ENCODE data around the gene AXDND1. TPM values are rescaled to one million over a fixed set of nuclear protein-coding genes. Genes with fewer than 3 reads are reported as not detected.

The AXDND1 gene
- total and polyA plus RNA-seq, 2 experiments from 2014 or later = not detected

DNA sequence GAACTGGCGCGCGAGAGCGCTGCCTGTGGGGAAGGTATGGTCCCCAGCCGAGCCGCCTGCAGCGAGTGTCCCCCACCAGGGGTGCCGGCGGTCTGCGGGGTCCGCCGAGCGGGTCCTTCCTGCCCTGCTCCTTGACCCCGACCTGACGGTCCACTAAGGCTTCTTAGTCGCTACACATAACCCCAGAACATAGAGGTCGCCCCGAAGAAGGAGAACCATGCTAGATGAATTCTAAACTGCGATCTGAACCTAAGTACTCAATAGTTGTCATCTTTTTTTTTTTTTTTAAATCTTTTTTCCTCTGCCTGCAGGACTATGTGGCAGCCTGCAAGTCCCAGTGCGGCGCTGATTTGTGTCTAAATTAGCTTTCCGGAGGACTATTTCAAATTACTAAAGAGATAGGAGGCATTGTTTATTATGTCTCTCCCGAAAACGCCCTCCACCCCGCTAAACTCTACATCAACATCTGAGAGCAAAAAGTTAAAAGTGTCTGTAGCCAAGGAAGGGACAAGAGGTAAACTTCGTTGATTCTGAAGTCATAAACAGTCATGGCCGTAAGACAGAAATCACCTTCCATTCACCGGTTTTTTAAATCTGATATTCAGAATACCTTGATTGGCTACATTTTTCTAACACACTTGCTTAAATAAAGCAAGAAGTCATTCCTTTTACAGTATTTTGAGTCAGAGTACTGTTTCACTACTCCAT lies 476 bp downstream of the AXDND1 start:
- Histone ChIP-seq H3K4me1 (ENCODE audit: insufficient read depth) (no peaks in the 10 kb centered on the region; the same call in 1 of the 2 replicates), H3K36me3 (ENCODE audit: insufficient read depth) (no peaks in the 10 kb centered on the region), H3K4me2 (peak overlapping the region; percentile 90), H3F3A (replicated peaks; ENCODE audit: low read depth) (no peaks in the 10 kb centered on the region), H3K27me3 (ENCODE audit: insufficient read depth) (no peaks in the 10 kb centered on the region), H3K79me2 (replicated peaks; ENCODE audit: insufficient read depth) (no peaks in the 10 kb centered on the region), H4K20me1 (replicated peaks; ENCODE audit: insufficient read depth) (no peaks in the 10 kb centered on the region), H3K9me2 (ENCODE audit: insufficient read depth) (no peaks in the 10 kb centered on the region), H3K4me3 (peak overlapping the region; percentile 91), H3K27ac (ENCODE audit: low read depth) (peak overlapping the region; percentile 92; the same call in 1 of the 2 replicates), H2AFZ (peak overlapping the region; percentile 99)
- ATAC-seq = peak; percentile 79
- no peaks in the 10 kb centered on the region for H3K36me3 Mint-ChIP-seq (ENCODE audit: low read depth)
- H3K4me3 Mint-ChIP-seq = peak overlapping the region; percentile 87
- peaks cover 5% of the 10 kb centered on the region; the same call in 1 of the 3 replicates for H3K4me1 Mint-ChIP-seq
- no peaks in the 10 kb centered on the region for H3K9me3 Mint-ChIP-seq
- H3K27ac Mint-ChIP-seq = peak overlapping the region; percentile 52; the same call in 1 of the 2 replicates
- no peak for TF ChIP-seq EZH2phosphoT487 (IDR thresholded peaks at IDR 0.05; ENCODE audit: unreplicated experiment)
- no peak for TF ChIP-seq STAT1 (IDR thresholded peaks at IDR 0.05; ENCODE audit: unreplicated experiment)
- peak; percentile 41 for DNase-seq (ENCODE audit: low spot score)
- H3K27me3 Mint-ChIP-seq (ENCODE audit: insufficient read depth, low read depth, poor library complexity) = peaks cover 3% of the 10 kb centered on the region

DNA sequence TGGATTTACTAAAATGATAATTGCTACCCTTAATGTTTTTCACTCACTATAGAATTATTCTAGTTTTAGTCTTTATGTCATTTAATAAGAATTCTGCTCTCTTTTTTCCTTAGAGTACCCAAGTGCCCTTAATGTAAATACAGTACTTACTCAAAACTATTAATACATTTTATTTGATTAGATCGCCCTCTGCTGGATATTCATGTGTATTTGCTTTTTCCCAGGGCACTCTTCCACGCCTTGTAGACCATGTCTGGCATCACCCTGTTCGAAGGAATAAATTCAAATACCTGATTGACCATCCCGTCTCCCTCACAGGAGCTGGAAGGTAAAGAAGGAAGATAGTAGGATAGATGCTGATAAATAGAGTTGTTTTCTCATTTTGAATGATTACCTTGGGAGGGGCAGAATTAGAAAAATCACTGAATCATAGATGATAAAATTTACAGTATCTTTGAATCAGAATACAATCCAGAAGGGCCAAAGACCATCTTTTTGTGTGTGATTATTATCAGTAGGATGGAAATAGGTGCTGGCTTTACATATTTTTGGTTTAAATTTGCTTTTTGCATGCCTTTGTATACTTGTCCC lies 4.1 kb downstream of the AXDND1 start:
- ATAC-seq (peak; percentile 28), DNase-seq (ENCODE audit: low spot score) (peak; percentile 85)
- H3K9me2 ChIP-seq (ENCODE audit: insufficient read depth) = no peaks in the 10 kb centered on the region
- no peaks in the 10 kb centered on the region; the same call in 1 of the 2 replicates for H3K4me1 ChIP-seq (ENCODE audit: insufficient read depth)
- peaks cover 3% of the 10 kb centered on the region for H3K27me3 Mint-ChIP-seq (ENCODE audit: insufficient read depth, low read depth, poor library complexity)
- no peak overlapping the region for H3K4me2 ChIP-seq
- no peaks in the 10 kb centered on the region for H3K36me3 ChIP-seq (ENCODE audit: insufficient read depth)
- TF ChIP-seq EZH2phosphoT487 (IDR thresholded peaks at IDR 0.05; ENCODE audit: unreplicated experiment) (no peak), ZNF331 (CRISPR knock-in tag; IDR thresholded peaks at IDR 0.05; ENCODE audit: low read depth) (no peak)
- TF ChIP-seq, protein P1, sequence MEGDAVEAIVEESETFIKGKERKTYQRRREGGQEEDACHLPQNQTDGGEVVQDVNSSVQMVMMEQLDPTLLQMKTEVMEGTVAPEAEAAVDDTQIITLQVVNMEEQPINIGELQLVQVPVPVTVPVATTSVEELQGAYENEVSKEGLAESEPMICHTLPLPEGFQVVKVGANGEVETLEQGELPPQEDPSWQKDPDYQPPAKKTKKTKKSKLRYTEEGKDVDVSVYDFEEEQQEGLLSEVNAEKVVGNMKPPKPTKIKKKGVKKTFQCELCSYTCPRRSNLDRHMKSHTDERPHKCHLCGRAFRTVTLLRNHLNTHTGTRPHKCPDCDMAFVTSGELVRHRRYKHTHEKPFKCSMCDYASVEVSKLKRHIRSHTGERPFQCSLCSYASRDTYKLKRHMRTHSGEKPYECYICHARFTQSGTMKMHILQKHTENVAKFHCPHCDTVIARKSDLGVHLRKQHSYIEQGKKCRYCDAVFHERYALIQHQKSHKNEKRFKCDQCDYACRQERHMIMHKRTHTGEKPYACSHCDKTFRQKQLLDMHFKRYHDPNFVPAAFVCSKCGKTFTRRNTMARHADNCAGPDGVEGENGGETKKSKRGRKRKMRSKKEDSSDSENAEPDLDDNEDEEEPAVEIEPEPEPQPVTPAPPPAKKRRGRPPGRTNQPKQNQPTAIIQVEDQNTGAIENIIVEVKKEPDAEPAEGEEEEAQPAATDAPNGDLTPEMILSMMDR (conservative IDR thresholded peaks at IDR 0.05; ENCODE audit: low read depth in 2 of 2) = peak; percentile 72 to 77
- TF ChIP-seq, protein P2, sequence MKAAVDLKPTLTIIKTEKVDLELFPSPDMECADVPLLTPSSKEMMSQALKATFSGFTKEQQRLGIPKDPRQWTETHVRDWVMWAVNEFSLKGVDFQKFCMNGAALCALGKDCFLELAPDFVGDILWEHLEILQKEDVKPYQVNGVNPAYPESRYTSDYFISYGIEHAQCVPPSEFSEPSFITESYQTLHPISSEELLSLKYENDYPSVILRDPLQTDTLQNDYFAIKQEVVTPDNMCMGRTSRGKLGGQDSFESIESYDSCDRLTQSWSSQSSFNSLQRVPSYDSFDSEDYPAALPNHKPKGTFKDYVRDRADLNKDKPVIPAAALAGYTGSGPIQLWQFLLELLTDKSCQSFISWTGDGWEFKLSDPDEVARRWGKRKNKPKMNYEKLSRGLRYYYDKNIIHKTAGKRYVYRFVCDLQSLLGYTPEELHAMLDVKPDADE (IDR thresholded peaks at IDR 0.05) = no peak
- H3F3A ChIP-seq (replicated peaks; ENCODE audit: low read depth) = no peaks in the 10 kb centered on the region
- H3K4me3 ChIP-seq = no peak overlapping the region
- no peaks in the 10 kb centered on the region for H3K27me3 ChIP-seq (ENCODE audit: insufficient read depth)
- no peaks in the 10 kb centered on the region for H3K36me3 Mint-ChIP-seq (ENCODE audit: low read depth)
- no peak overlapping the region for H3K27ac Mint-ChIP-seq
- no peak overlapping the region for H3K27ac ChIP-seq (ENCODE audit: low read depth)
- H3K4me3 Mint-ChIP-seq = no peak overlapping the region
- no peaks in the 10 kb centered on the region for H3K79me2 ChIP-seq (replicated peaks; ENCODE audit: insufficient read depth)
- H3K9me3 Mint-ChIP-seq = no peaks in the 10 kb centered on the region
- peaks cover 5% of the 10 kb centered on the region; the same call in 1 of the 3 replicates for H3K4me1 Mint-ChIP-seq
- no peak overlapping the region for H2AFZ ChIP-seq
- no peaks in the 10 kb centered on the region for H4K20me1 ChIP-seq (replicated peaks; ENCODE audit: insufficient read depth)

All from GM23338 (cell line).